ENCODE data around the gene FKTN.

DNA sequence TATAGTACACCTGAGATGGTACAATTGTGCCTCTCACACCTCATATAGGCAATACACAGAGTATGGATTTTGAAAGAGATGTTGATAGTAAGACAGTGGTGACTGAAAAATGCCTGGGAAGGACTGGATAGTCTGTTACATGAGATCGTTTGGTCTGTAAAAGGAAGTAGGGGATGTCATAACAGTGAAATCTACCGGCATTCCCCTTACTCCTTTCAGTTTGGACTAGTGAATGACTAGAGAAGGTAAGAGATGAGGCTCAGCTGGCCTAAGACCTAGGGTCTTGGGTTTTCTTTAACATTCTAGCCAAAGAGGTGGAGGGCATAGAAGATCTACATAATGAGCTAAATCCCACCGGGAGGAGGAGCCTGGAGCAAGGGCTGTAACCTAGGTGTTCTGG is 112.4 kb downstream of the FKTN start:
- TF ChIP-seq, protein P1, sequence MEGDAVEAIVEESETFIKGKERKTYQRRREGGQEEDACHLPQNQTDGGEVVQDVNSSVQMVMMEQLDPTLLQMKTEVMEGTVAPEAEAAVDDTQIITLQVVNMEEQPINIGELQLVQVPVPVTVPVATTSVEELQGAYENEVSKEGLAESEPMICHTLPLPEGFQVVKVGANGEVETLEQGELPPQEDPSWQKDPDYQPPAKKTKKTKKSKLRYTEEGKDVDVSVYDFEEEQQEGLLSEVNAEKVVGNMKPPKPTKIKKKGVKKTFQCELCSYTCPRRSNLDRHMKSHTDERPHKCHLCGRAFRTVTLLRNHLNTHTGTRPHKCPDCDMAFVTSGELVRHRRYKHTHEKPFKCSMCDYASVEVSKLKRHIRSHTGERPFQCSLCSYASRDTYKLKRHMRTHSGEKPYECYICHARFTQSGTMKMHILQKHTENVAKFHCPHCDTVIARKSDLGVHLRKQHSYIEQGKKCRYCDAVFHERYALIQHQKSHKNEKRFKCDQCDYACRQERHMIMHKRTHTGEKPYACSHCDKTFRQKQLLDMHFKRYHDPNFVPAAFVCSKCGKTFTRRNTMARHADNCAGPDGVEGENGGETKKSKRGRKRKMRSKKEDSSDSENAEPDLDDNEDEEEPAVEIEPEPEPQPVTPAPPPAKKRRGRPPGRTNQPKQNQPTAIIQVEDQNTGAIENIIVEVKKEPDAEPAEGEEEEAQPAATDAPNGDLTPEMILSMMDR (IDR thresholded peaks at IDR 0.05; ENCODE audit: extremely low read depth in 1 of 2, insufficient read depth in 1 of 2, low read depth in 1 of 2, low read length in 2 of 2), result no peak
- TF ChIP-seq, protein P2, sequence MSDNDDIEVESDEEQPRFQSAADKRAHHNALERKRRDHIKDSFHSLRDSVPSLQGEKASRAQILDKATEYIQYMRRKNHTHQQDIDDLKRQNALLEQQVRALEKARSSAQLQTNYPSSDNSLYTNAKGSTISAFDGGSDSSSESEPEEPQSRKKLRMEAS (IDR thresholded peaks at IDR 0.05; ENCODE audit: insufficient read depth, insufficient read length), result no peak
- TF ChIP-seq POLR2A (IDR thresholded peaks at IDR 0.05; ENCODE audit: low read depth, low read length) (no peak), POLR2AphosphoS5 (IDR thresholded peaks at IDR 0.05; ENCODE audit: insufficient read depth, low read depth, low read length) (no peak)
